Fibroblast of lung (primary cell): ENCODE measurements around the gene ZNF3. TPM values are rescaled to one million over a fixed set of nuclear protein-coding genes. Genes with fewer than 3 reads are reported as not detected.

Experiments
- DNase-seq, 2 donors: peaks; one replicate each; pipeline versions ENCODE4 v3.0.0 to v3.0.0-alpha.2; 2010; ENCODE audit warnings: low read depth in 2 of 2
- H2AFZ ChIP-seq: 2 replicates; pipeline ENCODE4 v1.5.1; 2012; ENCODE audit warnings: low read length, control low read depth, inconsistent platforms
- H3K27ac ChIP-seq: 2 replicates; pipeline ENCODE4 v1.5.1; 2011; ENCODE audit warnings: low read length, control low read depth; ENCODE audit not compliant: insufficient read depth
- H3K27me3 ChIP-seq: 2 replicates; pipeline ENCODE4 v1.5.1; 2011; ENCODE audit warnings: mild to moderate bottlenecking, low read length; ENCODE audit not compliant: control insufficient read depth, insufficient read depth
- H3K36me3 ChIP-seq: 2 replicates; pipeline ENCODE4 v1.5.1; 2011; ENCODE audit warnings: low read length; ENCODE audit not compliant: control insufficient read depth, insufficient read depth
- H3K4me1 ChIP-seq: 2 replicates; pipeline ENCODE4 v1.5.1; 2011; ENCODE audit warnings: low read length; ENCODE audit not compliant: control insufficient read depth, insufficient read depth; ENCODE audit errors: extremely low read depth
- H3K4me2 ChIP-seq: 2 replicates; pipeline ENCODE4 v1.5.1; 2011; ENCODE audit warnings: low read length, control low read depth; ENCODE audit not compliant: insufficient read depth; ENCODE audit errors: extremely low read depth
- H3K4me3 ChIP-seq, 4 experiments: fragments of 200-600 bp in 1 of 4; sonication (generic) in 1 of 4; replicated peaks in 1 of 4; 2 replicates each; pipeline ENCODE4 v1.5.1; 2011 to 2016; ENCODE audit warnings: low read length in 4 of 4, low read depth in 3 of 4, mild to moderate bottlenecking in 3 of 4, control low read depth in 2 of 4, inconsistent platforms in 1 of 4, mixed read lengths in 1 of 4; ENCODE audit not compliant: insufficient read depth in 1 of 4; ENCODE audit errors: control extremely low read depth in 1 of 4
- H3K79me2 ChIP-seq: 2 replicates; pipeline ENCODE4 v1.5.1; 2012; ENCODE audit warnings: mild to moderate bottlenecking, low read length, inconsistent platforms; ENCODE audit not compliant: control insufficient read depth, insufficient read depth
- H3K9ac ChIP-seq: 2 replicates; pipeline ENCODE4 v1.5.1; 2011; ENCODE audit warnings: mild to moderate bottlenecking, low read length, control low read depth; ENCODE audit not compliant: insufficient read depth
- H3K9me3 ChIP-seq: 2 replicates; pipeline ENCODE4 v1.5.1; 2012; ENCODE audit warnings: low read depth, low read length; ENCODE audit not compliant: control insufficient read depth, insufficient read depth
- H4K20me1 ChIP-seq: 2 replicates; pipeline ENCODE4 v1.5.1; 2011; ENCODE audit warnings: low read length; ENCODE audit not compliant: control insufficient read depth, insufficient read depth; ENCODE audit errors: extremely low read depth
- EZH2 ChIP-seq: IDR thresholded peaks from 2 replicates; pipeline ENCODE4 v1.5.1; 2012; ENCODE audit warnings: low read length, control low read depth, mild to moderate bottlenecking; ENCODE audit errors: missing control alignments
- polyA plus RNA-seq, 2 donors: library from polyadenylated mRNA; depleted of rRNA in 1 of 2; stranded (reverse) in 1 of 2; unstranded in 1 of 2; fragments of >200 nt; gene quantifications; 2 replicates each; pipeline ENCODE4 v1.2.1, GENCODE V29; 2011 to 2012; ENCODE audit warnings: missing spikeins in 1 of 2
- total RNA-seq: library from RNA; depleted of rRNA; stranded (reverse); fragments of >200 nt; gene quantifications from 2 replicates; pipeline ENCODE4 v1.2.1, GENCODE V29; 2014
- TF ChIP-seq, protein P1 (sequence below), 2 donors: IDR thresholded peaks in 1 of 2; conservative IDR thresholded peaks in 1 of 2; 1 replicate in 1 of 2; 2 replicates in 1 of 2; pipeline ENCODE4 v1.5.1; 2011 to 2012; ENCODE audit warnings: low read length in 2 of 2, control low read depth in 1 of 2, inconsistent platforms in 1 of 2, low read depth in 1 of 2, mild to moderate bottlenecking in 1 of 2

The ZNF3 gene
- total and polyA plus RNA-seq, 2 donors (not counting 1 experiment from before 2014, with no cell fraction given): 19.7 to 26.8 TPM

DNA sequence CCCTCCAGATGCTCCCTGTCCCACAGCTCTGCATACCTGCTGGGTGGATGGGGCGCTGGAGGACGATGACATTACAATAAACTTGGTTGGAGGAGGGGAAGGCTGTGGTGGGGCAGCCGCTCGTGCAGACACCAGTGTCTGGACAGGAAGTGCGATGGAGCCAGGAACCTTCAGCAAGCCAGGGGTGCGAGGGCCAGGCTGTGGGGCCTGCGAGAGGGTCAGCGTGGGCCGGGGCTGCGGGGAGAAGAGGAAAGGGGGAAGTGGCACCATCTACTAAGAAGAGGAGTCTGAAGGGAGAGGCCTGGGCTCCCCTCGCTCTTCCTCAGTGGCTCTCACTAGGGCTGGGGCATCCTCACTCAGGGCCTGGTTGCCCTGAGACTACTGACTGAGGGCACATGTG is 26.4 kb upstream of the ZNF3 start:
- no peak overlapping the region for H3K4me3 ChIP-seq
- no peaks in the 10 kb centered on the region for H3K79me2 ChIP-seq
- peaks cover 4% of the 10 kb centered on the region for H3K4me1 ChIP-seq
- no peaks in the 10 kb centered on the region for H4K20me1 ChIP-seq
- H2AFZ ChIP-seq: no peak overlapping the region
- H3K9ac ChIP-seq: no peak overlapping the region
- peaks cover 28% of the 10 kb centered on the region for H3K36me3 ChIP-seq
- H3K4me2 ChIP-seq: no peak overlapping the region
- TF ChIP-seq, protein P1, sequence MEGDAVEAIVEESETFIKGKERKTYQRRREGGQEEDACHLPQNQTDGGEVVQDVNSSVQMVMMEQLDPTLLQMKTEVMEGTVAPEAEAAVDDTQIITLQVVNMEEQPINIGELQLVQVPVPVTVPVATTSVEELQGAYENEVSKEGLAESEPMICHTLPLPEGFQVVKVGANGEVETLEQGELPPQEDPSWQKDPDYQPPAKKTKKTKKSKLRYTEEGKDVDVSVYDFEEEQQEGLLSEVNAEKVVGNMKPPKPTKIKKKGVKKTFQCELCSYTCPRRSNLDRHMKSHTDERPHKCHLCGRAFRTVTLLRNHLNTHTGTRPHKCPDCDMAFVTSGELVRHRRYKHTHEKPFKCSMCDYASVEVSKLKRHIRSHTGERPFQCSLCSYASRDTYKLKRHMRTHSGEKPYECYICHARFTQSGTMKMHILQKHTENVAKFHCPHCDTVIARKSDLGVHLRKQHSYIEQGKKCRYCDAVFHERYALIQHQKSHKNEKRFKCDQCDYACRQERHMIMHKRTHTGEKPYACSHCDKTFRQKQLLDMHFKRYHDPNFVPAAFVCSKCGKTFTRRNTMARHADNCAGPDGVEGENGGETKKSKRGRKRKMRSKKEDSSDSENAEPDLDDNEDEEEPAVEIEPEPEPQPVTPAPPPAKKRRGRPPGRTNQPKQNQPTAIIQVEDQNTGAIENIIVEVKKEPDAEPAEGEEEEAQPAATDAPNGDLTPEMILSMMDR (conservative IDR thresholded peaks at IDR 0.05 in 1 of 2, IDR thresholded peaks at IDR 0.05 in 1 of 2; ENCODE audit: low read depth in 1 of 2, low read length in 2 of 2): no peak
- no peak for TF ChIP-seq EZH2
- H3K9me3 ChIP-seq: no peaks in the 10 kb centered on the region
- H3K27ac ChIP-seq: no peak overlapping the region
- no peak for DNase-seq
- no peaks in the 10 kb centered on the region for H3K27me3 ChIP-seq

DNA sequence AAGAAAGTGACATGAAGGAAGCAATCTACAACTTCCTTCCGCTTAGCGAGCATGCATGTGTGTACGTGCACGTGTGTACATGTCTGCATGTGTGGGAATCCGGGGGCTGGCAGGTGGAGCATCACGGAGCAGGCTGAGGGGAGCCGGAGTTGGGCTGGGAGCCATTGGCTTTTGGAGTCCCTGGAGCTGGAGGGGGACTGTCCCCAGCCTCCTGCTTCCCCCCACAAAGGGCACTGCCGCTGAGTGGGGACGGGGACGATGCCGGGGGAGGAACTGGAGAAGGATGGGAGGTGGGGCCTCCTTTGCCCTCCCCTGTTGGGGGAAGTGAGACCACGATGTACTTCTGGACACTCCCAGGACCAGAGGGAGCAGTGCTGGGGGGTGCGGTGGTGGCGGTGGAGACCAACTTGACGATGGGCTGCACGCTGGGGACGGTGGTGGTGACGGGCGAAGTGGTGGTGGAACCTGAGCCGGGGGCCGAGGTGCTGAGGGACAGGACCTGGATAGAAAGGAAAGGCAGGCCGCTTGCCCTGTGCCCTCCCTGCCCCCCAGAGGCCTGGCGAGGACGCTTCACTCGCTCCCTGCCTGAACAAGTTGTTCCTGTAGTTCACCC is 25.7 kb upstream of the ZNF3 start:
- Histone ChIP-seq H3K79me2 (no peaks in the 10 kb centered on the region), H3K4me1 (peaks cover 7% of the 10 kb centered on the region), H3K9me3 (no peaks in the 10 kb centered on the region), H3K4me2 (no peak overlapping the region), H3K27ac (no peak overlapping the region), H3K36me3 (peaks cover 28% of the 10 kb centered on the region), H4K20me1 (no peaks in the 10 kb centered on the region), H3K4me3 (no peak overlapping the region), H2AFZ (no peak overlapping the region), H3K27me3 (no peaks in the 10 kb centered on the region), H3K9ac (no peak overlapping the region)
- TF ChIP-seq, protein P1 (conservative IDR thresholded peaks at IDR 0.05 in 1 of 2, IDR thresholded peaks at IDR 0.05 in 1 of 2; ENCODE audit: low read depth in 1 of 2, low read length in 2 of 2): no peak
- no peak for TF ChIP-seq EZH2
- no peak for DNase-seq

DNA sequence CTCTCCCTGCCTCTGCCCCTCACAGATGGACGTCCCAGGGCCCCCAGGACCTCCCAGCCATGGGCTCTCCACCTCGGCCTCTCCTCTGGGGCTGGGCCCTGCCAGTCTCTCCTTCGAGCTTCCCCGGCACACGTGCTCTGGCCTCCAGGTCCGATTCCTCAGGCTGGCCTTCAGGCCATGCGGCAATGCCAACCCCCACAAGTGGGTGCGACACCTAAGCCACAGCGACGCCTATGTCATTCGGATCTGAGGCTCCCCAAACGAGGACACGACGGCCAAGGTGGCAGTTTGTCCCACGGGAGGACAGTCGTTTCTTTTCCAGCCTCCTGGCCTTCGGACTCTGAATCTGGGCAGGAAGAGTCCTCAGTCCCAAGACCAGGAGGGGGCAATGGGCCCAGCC is 25.1 kb upstream of the ZNF3 start:
- Histone ChIP-seq H3K4me2 (no peak overlapping the region), H3K36me3 (peaks cover 26% of the 10 kb centered on the region), H3K9me3 (no peaks in the 10 kb centered on the region), H3K4me3 (no peak overlapping the region), H3K27me3 (no peaks in the 10 kb centered on the region), H3K4me1 (peaks cover 7% of the 10 kb centered on the region), H3K9ac (no peak overlapping the region), H3K79me2 (no peaks in the 10 kb centered on the region), H3K27ac (no peak overlapping the region), H4K20me1 (no peaks in the 10 kb centered on the region), H2AFZ (no peak overlapping the region)
- TF ChIP-seq, protein P1 (conservative IDR thresholded peaks at IDR 0.05 in 1 of 2, IDR thresholded peaks at IDR 0.05 in 1 of 2; ENCODE audit: low read depth in 1 of 2, low read length in 2 of 2): no peak
- TF ChIP-seq EZH2: no peak
- no peak for DNase-seq
